MG63 (cell line): ENCODE measurements around the gene KANK2. TPM values are rescaled to one million over a fixed set of nuclear protein-coding genes. Genes with fewer than 3 reads are reported as not detected.

Source experiments
- DNase-seq: peaks from one replicate; pipeline ENCODE4 v3.0.0-alpha.2; 2020
- H3K27me3 ChIP-seq: fragments of 250-450 bp; sonication (Bioruptor Pico); 2 replicates; pipeline ENCODE4 v1.5.1; 2020; ENCODE audit warnings: mild to moderate bottlenecking, moderate library complexity
- H3K36me3 ChIP-seq: fragments of 250-450 bp; sonication (Bioruptor Pico); 2 replicates; pipeline ENCODE4 v1.5.1; 2020; ENCODE audit warnings: mild to moderate bottlenecking, moderate library complexity
- H3K4me3 ChIP-seq: fragments of 250-450 bp; sonication (Bioruptor Pico); 2 replicates; pipeline ENCODE4 v1.5.1; 2020; ENCODE audit warnings: mild to moderate bottlenecking, moderate library complexity
- H3K9me3 ChIP-seq: fragments of 250-450 bp; sonication (Bioruptor Pico); 2 replicates; pipeline ENCODE4 v1.5.1; 2020; ENCODE audit warnings: mild to moderate bottlenecking, moderate library complexity
- total RNA-seq: library from RNA; depleted of rRNA; stranded (reverse); fragments of >200 nt; shearing (Covaris generic); gene quantifications from 2 replicates; pipeline ENCODE4 v1.2.3, GENCODE V29; 2014; ENCODE audit warnings: low replicate concordance

The KANK2 gene
- total RNA-seq, 1 experiment from 2014 or later = 81.9 TPM

- DNase-seq = no peak
- Histone ChIP-seq H3K36me3 (no peaks in the 10 kb centered on the region; the same call in 1 of the 2 replicates), H3K27me3 (no peaks in the 10 kb centered on the region), H3K4me3 (no peak overlapping the region), H3K9me3 (no peaks in the 10 kb centered on the region)
Observed at GRCh38 chr19:11232555-11232954, 35.2 kb upstream of the KANK2 start.

- Histone ChIP-seq H3K27me3 (no peaks in the 10 kb centered on the region), H3K9me3 (no peaks in the 10 kb centered on the region), H3K4me3 (no peak overlapping the region), H3K36me3 (no peaks in the 10 kb centered on the region; the same call in 1 of the 2 replicates)
- no peak for DNase-seq
Observed at GRCh38 chr19:11230621-11231386, 33.5 kb upstream of the KANK2 start.

- Histone ChIP-seq H3K9me3 (peaks cover under 1% of the 10 kb centered on the region), H3K36me3 (peaks cover 3% of the 10 kb centered on the region), H3K4me3 (no peak overlapping the region), H3K27me3 (no peaks in the 10 kb centered on the region)
- no peak for DNase-seq
Observed at GRCh38 chr19:11227195-11227886, 30.0 kb upstream of the KANK2 start.

- Histone ChIP-seq H3K36me3 (peaks cover 9% of the 10 kb centered on the region), H3K27me3 (no peaks in the 10 kb centered on the region), H3K4me3 (no peak overlapping the region), H3K9me3 (peaks cover 4% of the 10 kb centered on the region)
- DNase-seq = no peak
Observed at GRCh38 chr19:11226716-11227166, 29.4 kb upstream of the KANK2 start.

- no peak for DNase-seq
- Histone ChIP-seq H3K36me3 (peaks cover 18% of the 10 kb centered on the region), H3K4me3 (no peak overlapping the region), H3K27me3 (no peaks in the 10 kb centered on the region), H3K9me3 (peaks cover 14% of the 10 kb centered on the region)
Observed at GRCh38 chr19:11225815-11226214, 28.5 kb upstream of the KANK2 start.

GRCh38 chr19:11225172-11225571 is 27.8 kb upstream of the KANK2 start:
- Histone ChIP-seq H3K4me3 (no peak overlapping the region), H3K27me3 (no peaks in the 10 kb centered on the region), H3K9me3 (peaks cover 18% of the 10 kb centered on the region), H3K36me3 (peaks cover 18% of the 10 kb centered on the region)
- DNase-seq = no peak

- peaks cover 18% of the 10 kb centered on the region for H3K9me3 ChIP-seq
- H3K27me3 ChIP-seq = no peaks in the 10 kb centered on the region
- no peak for DNase-seq
- H3K4me3 ChIP-seq = no peak overlapping the region
- H3K36me3 ChIP-seq = peaks cover 18% of the 10 kb centered on the region
Observed at GRCh38 chr19:11224429-11224828, 27.1 kb upstream of the KANK2 start.

GRCh38 chr19:11223200-11223599 is 25.9 kb upstream of the KANK2 start:
- no peak for DNase-seq
- no peak overlapping the region for H3K4me3 ChIP-seq
- H3K27me3 ChIP-seq = no peaks in the 10 kb centered on the region
- peaks cover 18% of the 10 kb centered on the region for H3K9me3 ChIP-seq
- peaks cover 18% of the 10 kb centered on the region for H3K36me3 ChIP-seq

GRCh38 chr19:11221082-11221598 is 23.8 kb upstream of the KANK2 start:
- no peak for DNase-seq
- Histone ChIP-seq H3K4me3 (no peak overlapping the region), H3K36me3 (peaks cover 18% of the 10 kb centered on the region), H3K9me3 (peaks cover 18% of the 10 kb centered on the region), H3K27me3 (no peaks in the 10 kb centered on the region)

GRCh38 chr19:11214387-11214786 is 17.0 kb upstream of the KANK2 start:
- DNase-seq = no peak
- Histone ChIP-seq H3K9me3 (no peaks in the 10 kb centered on the region), H3K27me3 (no peaks in the 10 kb centered on the region), H3K36me3 (no peaks in the 10 kb centered on the region), H3K4me3 (no peak overlapping the region)

- Histone ChIP-seq H3K27me3 (no peaks in the 10 kb centered on the region), H3K36me3 (no peaks in the 10 kb centered on the region), H3K4me3 (no peak overlapping the region), H3K9me3 (no peaks in the 10 kb centered on the region)
- DNase-seq = no peak
Observed at GRCh38 chr19:11210656-11210928, 13.2 kb upstream of the KANK2 start.

- Histone ChIP-seq H3K36me3 (no peaks in the 10 kb centered on the region), H3K4me3 (no peak overlapping the region), H3K9me3 (no peaks in the 10 kb centered on the region), H3K27me3 (no peaks in the 10 kb centered on the region)
- DNase-seq = no peak
Observed at GRCh38 chr19:11209839-11210655, 12.7 kb upstream of the KANK2 start.

- DNase-seq = peak; percentile 34
- Histone ChIP-seq H3K27me3 (no peaks in the 10 kb centered on the region), H3K9me3 (no peaks in the 10 kb centered on the region), H3K4me3 (no peak overlapping the region), H3K36me3 (no peaks in the 10 kb centered on the region)
Observed at GRCh38 chr19:11208561-11209471, 11.5 kb upstream of the KANK2 start.

GRCh38 chr19:11205939-11206570 is 8.7 kb upstream of the KANK2 start:
- no peaks in the 10 kb centered on the region for H3K27me3 ChIP-seq
- H3K9me3 ChIP-seq = no peaks in the 10 kb centered on the region
- DNase-seq = no peak
- no peaks in the 10 kb centered on the region for H3K36me3 ChIP-seq
- no peak overlapping the region for H3K4me3 ChIP-seq

- Histone ChIP-seq H3K27me3 (no peaks in the 10 kb centered on the region), H3K4me3 (no peak overlapping the region), H3K9me3 (no peaks in the 10 kb centered on the region), H3K36me3 (no peaks in the 10 kb centered on the region)
- DNase-seq = peak; percentile 86
Observed at GRCh38 chr19:11204943-11205349, 7.6 kb upstream of the KANK2 start.

GRCh38 chr19:11204076-11204602 is 6.8 kb upstream of the KANK2 start:
- Histone ChIP-seq H3K36me3 (no peaks in the 10 kb centered on the region), H3K4me3 (no peak overlapping the region), H3K9me3 (no peaks in the 10 kb centered on the region), H3K27me3 (no peaks in the 10 kb centered on the region)
- no peak for DNase-seq
